K562 (cell line): Measurements from ENCODE around the gene AMMECR1. TPM values are rescaled to one million over a fixed set of nuclear protein-coding genes. Genes with fewer than 3 reads are reported as not detected.
A peak's percentile ranks its signal among the peaks of the same experiment; 100 is the strongest.

Experiments used
- DNMT1 ChIP-seq: fragments of 450-650 bp; IDR thresholded peaks from 2 replicates; pipeline ENCODE4 v1.6.1; 2016; ENCODE audit warnings: antibody characterized with exemption, mild to moderate bottlenecking
- NBN ChIP-seq: fragments of 450-650 bp; IDR thresholded peaks from 2 replicates; pipeline ENCODE4 v1.6.1; 2016; ENCODE audit warnings: low read depth, mild to moderate bottlenecking
- TAF7 ChIP-seq: fragments of 450-650 bp; IDR thresholded peaks from 2 replicates; pipeline ENCODE4 v1.6.1; 2016; ENCODE audit warnings: missing genetic modification characterization, missing compliant biosample characterization
- ZNF3 ChIP-seq: fragments of 250-450 bp; sonication (Bioruptor Pico); IDR thresholded peaks from 2 replicates; pipeline ENCODE4 v1.5.0; 2021; ENCODE audit warnings: mild to moderate bottlenecking, moderate library complexity
- ZSCAN29 ChIP-seq: fragments of 450-650 bp; IDR thresholded peaks from 2 replicates; pipeline ENCODE4 v1.6.1; 2017
- polyA plus RNA-seq, 8 experiments: library from polyadenylated mRNA; depleted of rRNA in 4 of 8; stranded (reverse) in 5 of 8; unstranded in 3 of 8; fragments of >200 nt; fragmentation: Nextera tagmentation in 2 of 8; fragmentation: Illumina TruSeq in 1 of 8; extraction: Ambion mirVana in 2 of 8; extraction: Trizol in 1 of 8; gene quantifications; 2 replicates each; pipeline versions ENCODE4 v1.2.1 to v1.2.3, GENCODE V29; 2011 to 2014; ENCODE audit warnings: inconsistent platforms in 1 of 8, missing spikeins in 1 of 8
- total RNA-seq, 7 experiments: library from RNA; depleted of rRNA in 6 of 7; stranded (reverse); fragments of >200 nt in 6 of 7; fragmentation: Illumina TruSeq in 2 of 7; extraction: Trizol in 2 of 7; gene quantifications; 2 replicates each; pipeline versions ENCODE4 v1.2.1 to v1.2.3, GENCODE V29; 2011 to 2021; ENCODE audit warnings: low replicate concordance in 1 of 7
- TF ChIP-seq, protein P1 (sequence below): fragments of 250-450 bp; sonication (Bioruptor Pico); IDR thresholded peaks from 2 replicates; pipeline ENCODE4 v1.8.0; 2021; ENCODE audit warnings: moderate library complexity, mild to moderate bottlenecking, inconsistent platforms
- TF ChIP-seq, protein P2 (sequence below), 2 experiments: IDR thresholded peaks; 2 replicates each; pipeline ENCODE4 v1.6.1; 2011; ENCODE audit warnings: borderline replicate concordance in 1 of 2, control low read depth in 1 of 2, low read depth in 1 of 2, low read length in 1 of 2, mild to moderate bottlenecking in 1 of 2, mixed read lengths in 1 of 2, moderate library complexity in 1 of 2; ENCODE audit not compliant: insufficient read depth in 1 of 2, insufficient read length in 1 of 2, poor library complexity in 1 of 2, severe bottlenecking in 1 of 2; ENCODE audit errors: extremely low read depth in 1 of 2
- TF ChIP-seq, protein P3 (sequence below): fragments of 200-600 bp; sonication (generic); IDR thresholded peaks from one replicate; pipeline ENCODE4 v1.6.1; 2012; ENCODE audit warnings: mild to moderate bottlenecking, low read depth, low read length, inconsistent platforms
- TF ChIP-seq, protein P4 (sequence below): fragments of 250-450 bp; sonication (Bioruptor Pico); IDR thresholded peaks from 2 replicates; pipeline ENCODE4 v1.9.0; 2021; ENCODE audit warnings: mild to moderate bottlenecking, inconsistent platforms

Gene AMMECR1
- total and polyA plus RNA-seq, 9 of the 15 experiments (the other 6 are each of a cell fraction or from before 2014, with no cell fraction given), result 13.9 to 36.7 (median 23.6) TPM

DNA sequence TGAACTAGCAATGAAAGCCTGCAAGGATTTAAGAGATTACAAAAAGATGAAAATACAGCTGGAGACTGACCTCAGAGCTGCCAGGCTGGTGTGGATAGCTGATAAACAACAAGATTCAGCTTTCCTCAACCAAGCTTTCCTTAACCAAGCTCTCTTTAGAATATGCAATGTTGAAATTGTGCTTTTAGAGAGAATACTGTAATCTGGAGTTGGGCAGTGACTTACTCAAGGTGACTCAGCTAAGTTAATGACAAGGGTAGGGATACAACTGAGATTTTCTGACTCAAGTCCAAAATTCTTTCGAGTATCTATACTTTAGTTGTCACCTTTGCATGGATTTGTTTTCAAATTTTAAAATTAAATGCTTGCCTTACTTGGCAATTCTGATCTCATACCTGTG lies 98.0 kb downstream of the AMMECR1 start (continued):
- TF ChIP-seq, protein P1, sequence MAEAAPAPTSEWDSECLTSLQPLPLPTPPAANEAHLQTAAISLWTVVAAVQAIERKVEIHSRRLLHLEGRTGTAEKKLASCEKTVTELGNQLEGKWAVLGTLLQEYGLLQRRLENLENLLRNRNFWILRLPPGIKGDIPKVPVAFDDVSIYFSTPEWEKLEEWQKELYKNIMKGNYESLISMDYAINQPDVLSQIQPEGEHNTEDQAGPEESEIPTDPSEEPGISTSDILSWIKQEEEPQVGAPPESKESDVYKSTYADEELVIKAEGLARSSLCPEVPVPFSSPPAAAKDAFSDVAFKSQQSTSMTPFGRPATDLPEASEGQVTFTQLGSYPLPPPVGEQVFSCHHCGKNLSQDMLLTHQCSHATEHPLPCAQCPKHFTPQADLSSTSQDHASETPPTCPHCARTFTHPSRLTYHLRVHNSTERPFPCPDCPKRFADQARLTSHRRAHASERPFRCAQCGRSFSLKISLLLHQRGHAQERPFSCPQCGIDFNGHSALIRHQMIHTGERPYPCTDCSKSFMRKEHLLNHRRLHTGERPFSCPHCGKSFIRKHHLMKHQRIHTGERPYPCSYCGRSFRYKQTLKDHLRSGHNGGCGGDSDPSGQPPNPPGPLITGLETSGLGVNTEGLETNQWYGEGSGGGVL, result no peak
- TF ChIP-seq ZNF3 (CRISPR knock-in tag) (no peak), NBN (no peak), ZSCAN29 (no peak), DNMT1 (no peak), TAF7 (no peak)
- TF ChIP-seq, protein P2, sequence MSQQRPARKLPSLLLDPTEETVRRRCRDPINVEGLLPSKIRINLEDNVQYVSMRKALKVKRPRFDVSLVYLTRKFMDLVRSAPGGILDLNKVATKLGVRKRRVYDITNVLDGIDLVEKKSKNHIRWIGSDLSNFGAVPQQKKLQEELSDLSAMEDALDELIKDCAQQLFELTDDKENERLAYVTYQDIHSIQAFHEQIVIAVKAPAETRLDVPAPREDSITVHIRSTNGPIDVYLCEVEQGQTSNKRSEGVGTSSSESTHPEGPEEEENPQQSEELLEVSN (IDR thresholded peaks at IDR 0.05; ENCODE audit: borderline replicate concordance in 1 of 2, extremely low read depth in 1 of 2, insufficient read depth in 1 of 2, insufficient read length in 1 of 2, low read depth in 1 of 2, low read length in 1 of 2, poor library complexity in 1 of 2, severe bottlenecking in 1 of 2), result no peak
- TF ChIP-seq, protein P3, sequence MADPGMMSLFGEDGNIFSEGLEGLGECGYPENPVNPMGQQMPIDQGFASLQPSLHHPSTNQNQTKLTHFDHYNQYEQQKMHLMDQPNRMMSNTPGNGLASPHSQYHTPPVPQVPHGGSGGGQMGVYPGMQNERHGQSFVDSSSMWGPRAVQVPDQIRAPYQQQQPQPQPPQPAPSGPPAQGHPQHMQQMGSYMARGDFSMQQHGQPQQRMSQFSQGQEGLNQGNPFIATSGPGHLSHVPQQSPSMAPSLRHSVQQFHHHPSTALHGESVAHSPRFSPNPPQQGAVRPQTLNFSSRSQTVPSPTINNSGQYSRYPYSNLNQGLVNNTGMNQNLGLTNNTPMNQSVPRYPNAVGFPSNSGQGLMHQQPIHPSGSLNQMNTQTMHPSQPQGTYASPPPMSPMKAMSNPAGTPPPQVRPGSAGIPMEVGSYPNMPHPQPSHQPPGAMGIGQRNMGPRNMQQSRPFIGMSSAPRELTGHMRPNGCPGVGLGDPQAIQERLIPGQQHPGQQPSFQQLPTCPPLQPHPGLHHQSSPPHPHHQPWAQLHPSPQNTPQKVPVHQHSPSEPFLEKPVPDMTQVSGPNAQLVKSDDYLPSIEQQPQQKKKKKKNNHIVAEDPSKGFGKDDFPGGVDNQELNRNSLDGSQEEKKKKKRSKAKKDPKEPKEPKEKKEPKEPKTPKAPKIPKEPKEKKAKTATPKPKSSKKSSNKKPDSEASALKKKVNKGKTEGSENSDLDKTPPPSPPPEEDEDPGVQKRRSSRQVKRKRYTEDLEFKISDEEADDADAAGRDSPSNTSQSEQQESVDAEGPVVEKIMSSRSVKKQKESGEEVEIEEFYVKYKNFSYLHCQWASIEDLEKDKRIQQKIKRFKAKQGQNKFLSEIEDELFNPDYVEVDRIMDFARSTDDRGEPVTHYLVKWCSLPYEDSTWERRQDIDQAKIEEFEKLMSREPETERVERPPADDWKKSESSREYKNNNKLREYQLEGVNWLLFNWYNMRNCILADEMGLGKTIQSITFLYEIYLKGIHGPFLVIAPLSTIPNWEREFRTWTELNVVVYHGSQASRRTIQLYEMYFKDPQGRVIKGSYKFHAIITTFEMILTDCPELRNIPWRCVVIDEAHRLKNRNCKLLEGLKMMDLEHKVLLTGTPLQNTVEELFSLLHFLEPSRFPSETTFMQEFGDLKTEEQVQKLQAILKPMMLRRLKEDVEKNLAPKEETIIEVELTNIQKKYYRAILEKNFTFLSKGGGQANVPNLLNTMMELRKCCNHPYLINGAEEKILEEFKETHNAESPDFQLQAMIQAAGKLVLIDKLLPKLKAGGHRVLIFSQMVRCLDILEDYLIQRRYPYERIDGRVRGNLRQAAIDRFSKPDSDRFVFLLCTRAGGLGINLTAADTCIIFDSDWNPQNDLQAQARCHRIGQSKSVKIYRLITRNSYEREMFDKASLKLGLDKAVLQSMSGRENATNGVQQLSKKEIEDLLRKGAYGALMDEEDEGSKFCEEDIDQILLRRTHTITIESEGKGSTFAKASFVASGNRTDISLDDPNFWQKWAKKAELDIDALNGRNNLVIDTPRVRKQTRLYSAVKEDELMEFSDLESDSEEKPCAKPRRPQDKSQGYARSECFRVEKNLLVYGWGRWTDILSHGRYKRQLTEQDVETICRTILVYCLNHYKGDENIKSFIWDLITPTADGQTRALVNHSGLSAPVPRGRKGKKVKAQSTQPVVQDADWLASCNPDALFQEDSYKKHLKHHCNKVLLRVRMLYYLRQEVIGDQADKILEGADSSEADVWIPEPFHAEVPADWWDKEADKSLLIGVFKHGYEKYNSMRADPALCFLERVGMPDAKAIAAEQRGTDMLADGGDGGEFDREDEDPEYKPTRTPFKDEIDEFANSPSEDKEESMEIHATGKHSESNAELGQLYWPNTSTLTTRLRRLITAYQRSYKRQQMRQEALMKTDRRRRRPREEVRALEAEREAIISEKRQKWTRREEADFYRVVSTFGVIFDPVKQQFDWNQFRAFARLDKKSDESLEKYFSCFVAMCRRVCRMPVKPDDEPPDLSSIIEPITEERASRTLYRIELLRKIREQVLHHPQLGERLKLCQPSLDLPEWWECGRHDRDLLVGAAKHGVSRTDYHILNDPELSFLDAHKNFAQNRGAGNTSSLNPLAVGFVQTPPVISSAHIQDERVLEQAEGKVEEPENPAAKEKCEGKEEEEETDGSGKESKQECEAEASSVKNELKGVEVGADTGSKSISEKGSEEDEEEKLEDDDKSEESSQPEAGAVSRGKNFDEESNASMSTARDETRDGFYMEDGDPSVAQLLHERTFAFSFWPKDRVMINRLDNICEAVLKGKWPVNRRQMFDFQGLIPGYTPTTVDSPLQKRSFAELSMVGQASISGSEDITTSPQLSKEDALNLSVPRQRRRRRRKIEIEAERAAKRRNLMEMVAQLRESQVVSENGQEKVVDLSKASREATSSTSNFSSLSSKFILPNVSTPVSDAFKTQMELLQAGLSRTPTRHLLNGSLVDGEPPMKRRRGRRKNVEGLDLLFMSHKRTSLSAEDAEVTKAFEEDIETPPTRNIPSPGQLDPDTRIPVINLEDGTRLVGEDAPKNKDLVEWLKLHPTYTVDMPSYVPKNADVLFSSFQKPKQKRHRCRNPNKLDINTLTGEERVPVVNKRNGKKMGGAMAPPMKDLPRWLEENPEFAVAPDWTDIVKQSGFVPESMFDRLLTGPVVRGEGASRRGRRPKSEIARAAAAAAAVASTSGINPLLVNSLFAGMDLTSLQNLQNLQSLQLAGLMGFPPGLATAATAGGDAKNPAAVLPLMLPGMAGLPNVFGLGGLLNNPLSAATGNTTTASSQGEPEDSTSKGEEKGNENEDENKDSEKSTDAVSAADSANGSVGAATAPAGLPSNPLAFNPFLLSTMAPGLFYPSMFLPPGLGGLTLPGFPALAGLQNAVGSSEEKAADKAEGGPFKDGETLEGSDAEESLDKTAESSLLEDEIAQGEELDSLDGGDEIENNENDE, result peak; percentile 85
- TF ChIP-seq, protein P4, sequence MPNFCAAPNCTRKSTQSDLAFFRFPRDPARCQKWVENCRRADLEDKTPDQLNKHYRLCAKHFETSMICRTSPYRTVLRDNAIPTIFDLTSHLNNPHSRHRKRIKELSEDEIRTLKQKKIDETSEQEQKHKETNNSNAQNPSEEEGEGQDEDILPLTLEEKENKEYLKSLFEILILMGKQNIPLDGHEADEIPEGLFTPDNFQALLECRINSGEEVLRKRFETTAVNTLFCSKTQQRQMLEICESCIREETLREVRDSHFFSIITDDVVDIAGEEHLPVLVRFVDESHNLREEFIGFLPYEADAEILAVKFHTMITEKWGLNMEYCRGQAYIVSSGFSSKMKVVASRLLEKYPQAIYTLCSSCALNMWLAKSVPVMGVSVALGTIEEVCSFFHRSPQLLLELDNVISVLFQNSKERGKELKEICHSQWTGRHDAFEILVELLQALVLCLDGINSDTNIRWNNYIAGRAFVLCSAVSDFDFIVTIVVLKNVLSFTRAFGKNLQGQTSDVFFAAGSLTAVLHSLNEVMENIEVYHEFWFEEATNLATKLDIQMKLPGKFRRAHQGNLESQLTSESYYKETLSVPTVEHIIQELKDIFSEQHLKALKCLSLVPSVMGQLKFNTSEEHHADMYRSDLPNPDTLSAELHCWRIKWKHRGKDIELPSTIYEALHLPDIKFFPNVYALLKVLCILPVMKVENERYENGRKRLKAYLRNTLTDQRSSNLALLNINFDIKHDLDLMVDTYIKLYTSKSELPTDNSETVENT (CRISPR knock-in tag), result no peak
